Measurements from ENCODE around the gene KCNMA1. TPM values are rescaled to one million over a fixed set of nuclear protein-coding genes. Genes with fewer than 3 reads are reported as not detected.

The KCNMA1 gene
- polyA plus RNA-seq, 1 of the 3 experiments (the other 2 are of a cell fraction), result 107 TPM

- Histone ChIP-seq H3K4me2 (no peak overlapping the region), H3K27me3 (ENCODE audit: insufficient read depth) (no peaks in the 10 kb centered on the region), H3K36me3 (replicated peaks in 1 of 2; ENCODE audit: control insufficient read depth in 1 of 2, insufficient read depth in 2 of 2, low read length in 1 of 2) (peaks cover 0 to 5% of the 10 kb centered on the region in 2 experiments), H4K20me1 (ENCODE audit: insufficient read depth) (no peaks in the 10 kb centered on the region), H3K4me1 (ENCODE audit: control insufficient read depth in 1 of 2, insufficient read depth in 2 of 2, low read depth in 1 of 2, low read length in 1 of 2) (peaks cover 4 to 6% of the 10 kb centered on the region in 2 experiments; a peak in 3 of 4 replicates), H3K9me2 (no peaks in the 10 kb centered on the region), H3K9ac (no peak overlapping the region), H3K27ac (ENCODE audit: low read depth in 2 of 2, low read length in 1 of 2) (no peak overlapping the region), H3K9me3 (peaks cover 5% of the 10 kb centered on the region; the same call in 1 of the 2 replicates), H2AFZ (ENCODE audit: low read depth) (no peak overlapping the region), H3F3A (replicated peaks; ENCODE audit: insufficient read depth) (peaks cover 5% of the 10 kb centered on the region), H3K79me2 (ENCODE audit: insufficient read depth) (no peaks in the 10 kb centered on the region), H3K4me3 (ENCODE audit: low read depth in 2 of 2, low read length in 1 of 2) (no peak overlapping the region)
- ChIA-PET CTCF (interaction anchor here (0.9 to 1.6 kb wide), 3 partner anchors 15 to 189 kb away, joined by 3 to 4 read pairs (median 3); no protein-coding TSS in a partner anchor), POLR2A (no interaction called here)
- TF ChIP-seq EP300 (IDR thresholded peaks at IDR 0.05; ENCODE audit: borderline replicate concordance in 1 of 2, low read depth in 1 of 2, low read length in 1 of 2), result no peak
- no peak for TF ChIP-seq SMC3 (IDR thresholded peaks at IDR 0.05; ENCODE audit: low read depth, low read length)
- TF ChIP-seq, protein P1, sequence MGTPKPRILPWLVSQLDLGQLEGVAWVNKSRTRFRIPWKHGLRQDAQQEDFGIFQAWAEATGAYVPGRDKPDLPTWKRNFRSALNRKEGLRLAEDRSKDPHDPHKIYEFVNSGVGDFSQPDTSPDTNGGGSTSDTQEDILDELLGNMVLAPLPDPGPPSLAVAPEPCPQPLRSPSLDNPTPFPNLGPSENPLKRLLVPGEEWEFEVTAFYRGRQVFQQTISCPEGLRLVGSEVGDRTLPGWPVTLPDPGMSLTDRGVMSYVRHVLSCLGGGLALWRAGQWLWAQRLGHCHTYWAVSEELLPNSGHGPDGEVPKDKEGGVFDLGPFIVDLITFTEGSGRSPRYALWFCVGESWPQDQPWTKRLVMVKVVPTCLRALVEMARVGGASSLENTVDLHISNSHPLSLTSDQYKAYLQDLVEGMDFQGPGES (IDR thresholded peaks at IDR 0.05; ENCODE audit: low read depth, low read length), result no peak
- no peak for TF ChIP-seq FOXM1 (IDR thresholded peaks at IDR 0.05; ENCODE audit: low read depth)
- TF ChIP-seq SIN3A (IDR thresholded peaks at IDR 0.05; ENCODE audit: borderline replicate concordance, low read depth, low read length), result no peak
- TF ChIP-seq EZH2phosphoT487 (IDR thresholded peaks at IDR 0.05; ENCODE audit: borderline replicate concordance, low read depth), result no peak
- TF ChIP-seq TCF12 (IDR thresholded peaks at IDR 0.05), result no peak
- TF ChIP-seq MEF2A (IDR thresholded peaks at IDR 0.05; ENCODE audit: borderline replicate concordance, low read depth), result no peak
- no peak for TF ChIP-seq RCOR1 (IDR thresholded peaks at IDR 0.05; ENCODE audit: low read length)
- TF ChIP-seq FOSL2 (IDR thresholded peaks at IDR 0.05; ENCODE audit: borderline replicate concordance, low read depth), result no peak
- no peak for TF ChIP-seq NRF1 (IDR thresholded peaks at IDR 0.05; ENCODE audit: low read depth, low read length)
- no peak for TF ChIP-seq ZBTB33 (IDR thresholded peaks at IDR 0.05; ENCODE audit: borderline replicate concordance, low read depth)
- no peak for TF ChIP-seq TAF1 (IDR thresholded peaks at IDR 0.05; ENCODE audit: borderline replicate concordance, low read depth, low read length)
- DNase-seq, result no peak
These were observed 274.4 kb downstream of the KCNMA1 start for GRCh38 chr10:77363210-77363609.

DNA sequence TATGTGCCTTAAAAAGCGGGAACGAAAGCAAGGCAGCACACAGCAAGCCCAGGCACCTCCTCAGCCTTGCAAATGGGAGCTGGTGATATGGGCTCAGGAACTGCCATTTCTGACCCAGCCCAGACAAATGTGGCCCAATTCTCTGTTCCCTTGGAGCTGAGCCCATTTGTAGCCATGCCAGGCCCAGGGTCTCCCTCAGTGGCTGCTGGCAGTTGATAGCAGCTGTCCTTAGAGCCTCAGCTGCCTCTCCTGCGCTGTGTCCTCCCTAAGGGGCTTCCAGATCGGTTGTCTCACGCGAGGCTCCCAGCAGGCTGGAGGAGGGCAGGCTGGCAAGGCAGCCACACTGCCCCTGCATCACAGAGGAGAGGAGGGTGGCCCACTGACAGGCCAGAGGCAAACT lies 275.8 kb downstream of the KCNMA1 start:
- Histone ChIP-seq H3K4me2 (no peak overlapping the region), H3K9ac (no peak overlapping the region), H3K27ac (ENCODE audit: low read depth in 2 of 2, low read length in 1 of 2) (no peak overlapping the region; a peak in 1 of 4 replicates), H3K9me2 (no peaks in the 10 kb centered on the region), H3K4me3 (ENCODE audit: low read depth in 2 of 2, low read length in 1 of 2) (no peak overlapping the region), H3K9me3 (no peaks in the 10 kb centered on the region), H3K27me3 (ENCODE audit: insufficient read depth) (no peaks in the 10 kb centered on the region), H2AFZ (ENCODE audit: low read depth) (no peak overlapping the region), H3K79me2 (ENCODE audit: insufficient read depth) (no peaks in the 10 kb centered on the region), H3K4me1 (ENCODE audit: control insufficient read depth in 1 of 2, insufficient read depth in 2 of 2, low read depth in 1 of 2, low read length in 1 of 2) (peaks cover 4 to 17% of the 10 kb centered on the region in 2 experiments), H3K36me3 (replicated peaks in 1 of 2; ENCODE audit: control insufficient read depth in 1 of 2, insufficient read depth in 2 of 2, low read length in 1 of 2) (peaks cover 0 to 3% of the 10 kb centered on the region in 2 experiments), H3F3A (replicated peaks; ENCODE audit: insufficient read depth) (peaks cover 19% of the 10 kb centered on the region), H4K20me1 (ENCODE audit: insufficient read depth) (no peaks in the 10 kb centered on the region)
- no peak for DNase-seq
- TF ChIP-seq EZH2phosphoT487 (IDR thresholded peaks at IDR 0.05; ENCODE audit: borderline replicate concordance, low read depth) (no peak), TEAD4 (IDR thresholded peaks at IDR 0.05; ENCODE audit: borderline replicate concordance, insufficient read depth) (no peak)
- 94% methylated on average over 3 of the region's 6 CpGs for WGBS (ENCODE audit: low lambda C conversion rate)
- CTCF ChIA-PET, result interaction anchor here (0.8 to 1.6 kb wide), 4 partner anchors 16 to 282 kb away, joined by 3 to 4 read pairs (median 4); no protein-coding TSS in a partner anchor
- POLR2A ChIA-PET, result no interaction called here

Measured in SK-N-SH (cell line).